HL-60 (cell line): ENCODE data around the gene PHLPP2.
A peak's percentile ranks its signal among the peaks of the same experiment; 100 is the strongest.

Experiments used
- DNase-seq, 2 experiments: peaks; one replicate each; pipeline ENCODE4 v3.0.0-alpha.2; 2010 to 2020; ENCODE audit warnings: low read depth in 1 of 2, low spot score in 1 of 2
- H3K27ac ChIP-seq: fragments of 250-450 bp; sonication (Bioruptor Pico); replicated peaks from 2 replicates; pipeline ENCODE4 v1.5.1; 2020; ENCODE audit warnings: mild to moderate bottlenecking, moderate library complexity
- H3K27me3 ChIP-seq: fragments of 250-450 bp; sonication (Bioruptor Pico); 2 replicates; pipeline ENCODE4 v1.5.1; 2021; ENCODE audit warnings: mild to moderate bottlenecking, moderate library complexity; ENCODE audit not compliant: insufficient read depth, poor library complexity, severe bottlenecking
- H3K4me3 ChIP-seq: replicated peaks from 2 replicates; pipeline ENCODE4 v1.5.1; 2011; ENCODE audit warnings: mild to moderate bottlenecking, control low read depth, low read length; ENCODE audit not compliant: insufficient read depth
- CTCF ChIP-seq: IDR thresholded peaks from one replicate; pipeline ENCODE4 v1.5.1; 2011; ENCODE audit warnings: low read length, control low read depth, inconsistent platforms; ENCODE audit not compliant: insufficient read depth
- GABPA ChIP-seq: IDR thresholded peaks from 2 replicates; pipeline ENCODE4 v1.6.1; 2012; ENCODE audit warnings: low read depth
- POLR2AphosphoS5 ChIP-seq: IDR thresholded peaks from 2 replicates; pipeline ENCODE4 v1.6.1; 2012; ENCODE audit warnings: low read depth
- REST ChIP-seq: IDR thresholded peaks from 2 replicates; pipeline ENCODE4 v1.6.1; 2012; ENCODE audit warnings: low read depth; ENCODE audit not compliant: insufficient replicate concordance
- SPI1 ChIP-seq: IDR thresholded peaks from 2 replicates; pipeline ENCODE4 v1.6.1; 2012; ENCODE audit warnings: low read depth, mild to moderate bottlenecking, borderline replicate concordance

The PHLPP2 gene

GRCh38 chr16:71723537-71724319, 773 bp downstream of the PHLPP2 start:
- DNase-seq = peak; percentile 40 to 50
- H3K27ac ChIP-seq = no peak overlapping the region

GRCh38 chr16:71722801-71723536, 1.5 kb downstream of the PHLPP2 start:
- H3K27me3 ChIP-seq = peaks cover 6% of the 10 kb centered on the region
- no peak for TF ChIP-seq REST
- TF ChIP-seq POLR2AphosphoS5 = no peak
- no peak for TF ChIP-seq CTCF
- no peak for TF ChIP-seq GABPA
- TF ChIP-seq SPI1 = no peak
- peak; percentile 10 to 33 for DNase-seq
- peak overlapping the region; percentile 81 for H3K4me3 ChIP-seq
- no peak overlapping the region for H3K27ac ChIP-seq

More at GRCh38 chr16:71723537-71724319, 773 bp downstream of the PHLPP2 start:
- no peak for TF ChIP-seq REST
- no peak for TF ChIP-seq CTCF
- TF ChIP-seq POLR2AphosphoS5 = no peak
- Histone ChIP-seq H3K27me3 (peaks cover 6% of the 10 kb centered on the region), H3K4me3 (peak overlapping the region; percentile 81)

- TF ChIP-seq REST (no peak), GABPA (no peak), POLR2AphosphoS5 (no peak), SPI1 (no peak), CTCF (no peak)
- peaks cover 6% of the 10 kb centered on the region for H3K27me3 ChIP-seq
- H3K4me3 ChIP-seq = no peak overlapping the region
- no peak for DNase-seq
- no peak overlapping the region for H3K27ac ChIP-seq
These were observed 3.3 kb downstream of the PHLPP2 start for GRCh38 chr16:71721066-71721740.
